H9 (cell line): Measurements from ENCODE around the gene KIAA1671. TPM values are rescaled to one million over a fixed set of nuclear protein-coding genes. Genes with fewer than 3 reads are reported as not detected.

Source experiments
- DNase-seq: peaks from one replicate; pipeline ENCODE4 v3.0.0-alpha.2; 2017
- H2AFZ ChIP-seq: one replicate; pipeline ENCODE4 v1.6.1; 2013; ENCODE audit warnings: mild to moderate bottlenecking, low read length, control low read depth, moderate library complexity
- H2AK5ac ChIP-seq: 2 replicates; pipeline ENCODE4 v1.6.1; 2013; ENCODE audit warnings: low read length, control low read depth, mixed read lengths; ENCODE audit not compliant: insufficient read length
- H2BK120ac ChIP-seq: one replicate; pipeline ENCODE4 v1.6.1; 2013; ENCODE audit warnings: low read depth, mild to moderate bottlenecking, low read length, control low read depth, inconsistent platforms; ENCODE audit not compliant: poor library complexity, severe bottlenecking
- H2BK12ac ChIP-seq: 2 replicates; pipeline ENCODE4 v1.6.1; 2013; ENCODE audit warnings: low read length, control low read depth, mixed read lengths, low read depth; ENCODE audit not compliant: insufficient read length
- H2BK15ac ChIP-seq: 2 replicates; pipeline ENCODE4 v1.6.1; 2013; ENCODE audit warnings: low read depth, low read length, control low read depth
- H2BK20ac ChIP-seq: one replicate; pipeline ENCODE4 v1.6.1; 2013; ENCODE audit warnings: low read depth, mild to moderate bottlenecking, low read length, control low read depth, inconsistent platforms; ENCODE audit not compliant: poor library complexity, severe bottlenecking
- H2BK5ac ChIP-seq: 2 replicates; pipeline ENCODE4 v1.6.1; 2013; ENCODE audit warnings: low read length, control low read depth, mixed read lengths; ENCODE audit not compliant: insufficient read length
- H3K14ac ChIP-seq: 2 replicates; pipeline ENCODE4 v1.6.1; 2013; ENCODE audit warnings: low read length, control low read depth; ENCODE audit not compliant: insufficient read depth
- H3K18ac ChIP-seq: 2 replicates; pipeline ENCODE4 v1.6.1; 2013; ENCODE audit warnings: low read depth, mild to moderate bottlenecking, mixed read lengths, low read length, control low read depth; ENCODE audit not compliant: insufficient read length
- H3K23ac ChIP-seq: 2 replicates; pipeline ENCODE4 v1.6.1; 2013; ENCODE audit warnings: low read length, control low read depth, mixed read lengths, low read depth; ENCODE audit not compliant: insufficient read length
- H3K23me2 ChIP-seq: 2 replicates; pipeline ENCODE4 v1.6.1; 2013; ENCODE audit warnings: low read depth, mild to moderate bottlenecking, mixed read lengths, low read length, control low read depth; ENCODE audit not compliant: insufficient read length, poor library complexity, severe bottlenecking
- H3K27ac ChIP-seq: 2 replicates; pipeline ENCODE4 v1.5.1; 2013; ENCODE audit warnings: low read length, control low read depth, mixed read lengths, low read depth; ENCODE audit not compliant: insufficient read length
- H3K27me3 ChIP-seq: 2 replicates; pipeline ENCODE4 v1.6.1; 2013; ENCODE audit warnings: low read length, control low read depth, inconsistent platforms; ENCODE audit not compliant: insufficient read depth
- H3K4ac ChIP-seq: 2 replicates; pipeline ENCODE4 v1.6.1; 2013; ENCODE audit warnings: low read depth, mild to moderate bottlenecking, control low read depth, inconsistent platforms, low read length, moderate library complexity
- H3K4me1 ChIP-seq: 2 replicates; pipeline ENCODE4 v1.6.1; 2013; ENCODE audit warnings: low read length, control low read depth, inconsistent platforms; ENCODE audit not compliant: insufficient read depth
- H3K4me2 ChIP-seq: 2 replicates; pipeline ENCODE4 v1.6.1; 2013; ENCODE audit warnings: low read length, control low read depth, mixed read lengths; ENCODE audit not compliant: insufficient read length, insufficient read depth
- H3K56ac ChIP-seq: 2 replicates; pipeline ENCODE4 v1.6.1; 2013; ENCODE audit warnings: low read depth, mild to moderate bottlenecking, mixed read lengths, low read length, control low read depth; ENCODE audit not compliant: insufficient read length
- H3K79me1 ChIP-seq: 2 replicates; pipeline ENCODE4 v1.6.1; 2013; ENCODE audit warnings: low read depth, mild to moderate bottlenecking, moderate library complexity, low read length, control low read depth, inconsistent platforms; ENCODE audit not compliant: insufficient read depth, poor library complexity, severe bottlenecking
- H3K79me2 ChIP-seq: 2 replicates; pipeline ENCODE4 v1.6.1; 2013; ENCODE audit warnings: low read length, control low read depth, inconsistent platforms; ENCODE audit not compliant: insufficient read depth
- H3K9ac ChIP-seq: 2 replicates; pipeline ENCODE4 v1.6.1; 2013; ENCODE audit warnings: low read length, control low read depth, mixed read lengths; ENCODE audit not compliant: insufficient read length; ENCODE audit errors: extremely low read depth
- H3K9me3 ChIP-seq: one replicate; pipeline ENCODE4 v1.6.1; 2013; ENCODE audit warnings: low read depth, low read length, inconsistent platforms; ENCODE audit not compliant: control insufficient read depth
- H3T11ph ChIP-seq: one replicate; pipeline ENCODE4 v1.6.1; 2013; ENCODE audit warnings: mild to moderate bottlenecking, low read length, control low read depth, inconsistent platforms
- H4K20me1 ChIP-seq: one replicate; pipeline ENCODE4 v1.6.1; 2013; ENCODE audit not compliant: control insufficient read depth, insufficient read length, insufficient read depth
- H4K5ac ChIP-seq: 2 replicates; pipeline ENCODE4 v1.6.1; 2013; ENCODE audit warnings: low read depth, mild to moderate bottlenecking, mixed read lengths, low read length, control low read depth; ENCODE audit not compliant: insufficient read length
- H4K8ac ChIP-seq: replicated peaks from 2 replicates; pipeline ENCODE4 v1.6.1; 2013; ENCODE audit warnings: low read length, control low read depth, mixed read lengths, low read depth; ENCODE audit not compliant: insufficient read length
- H4K91ac ChIP-seq: 2 replicates; pipeline ENCODE4 v1.6.1; 2013; ENCODE audit warnings: low read depth, mild to moderate bottlenecking, moderate library complexity, mixed read lengths, low read length, control low read depth; ENCODE audit not compliant: insufficient read length
- H3K27ac Mint-ChIP-seq, 3 experiments: 2 replicates in 2 of 3; 3 replicates in 1 of 3; pipeline ENCODE4 v1.8.0; 2020 to 2021; ENCODE audit warnings: mixed read lengths in 3 of 3, mild to moderate bottlenecking in 1 of 3, moderate library complexity in 1 of 3
- H3K27me3 Mint-ChIP-seq: 2 replicates; pipeline ENCODE4 v1.8.0; 2021; ENCODE audit warnings: low read depth, mild to moderate bottlenecking, moderate library complexity, mixed read lengths
- H3K36me3 Mint-ChIP-seq, 3 experiments: 2 replicates in 2 of 3; 3 replicates in 1 of 3; pipeline ENCODE4 v1.8.0; 2020 to 2021; ENCODE audit warnings: low read depth in 3 of 3, mixed read lengths in 3 of 3; ENCODE audit not compliant: insufficient read depth in 1 of 3
- H3K4me1 Mint-ChIP-seq, 2 experiments: 2 replicates each; pipeline ENCODE4 v1.8.0; 2020; ENCODE audit warnings: mixed read lengths in 2 of 2
- H3K4me3 Mint-ChIP-seq, 2 experiments: 2 replicates in 1 of 2; 3 replicates in 1 of 2; pipeline ENCODE4 v1.8.0; 2020 to 2021; ENCODE audit warnings: mild to moderate bottlenecking in 2 of 2, mixed read lengths in 2 of 2, moderate library complexity in 1 of 2
- H3K9me3 Mint-ChIP-seq, 2 experiments: 2 replicates in 1 of 2; 3 replicates in 1 of 2; pipeline ENCODE4 v1.8.0; 2020; ENCODE audit warnings: mild to moderate bottlenecking in 2 of 2, mixed read lengths in 2 of 2, moderate library complexity in 1 of 2
- CTCF ChIP-seq: fragments of 200-600 bp; sonication (generic); conservative IDR thresholded peaks from 3 replicates; pipeline ENCODE4 v1.8.0; 2021; ENCODE audit warnings: antibody characterized with exemption, mild to moderate bottlenecking
- WGBS: extraction: QIAGEN DNeasy Blood & Tissue Kit; methylation state at CpG from one replicate; pipeline ENCODE4 v1.1.7; 2013; ENCODE audit warnings: missing lambda C conversion rate, low lambda C conversion rate, mixed read lengths; ENCODE audit not compliant: insufficient read length; ENCODE audit errors: extremely low coverage; 5-methylcytosine and 5-hydroxymethylcytosine counted together
- total RNA-seq: library from RNA; stranded (reverse); gene quantifications from 2 replicates; pipeline ENCODE4 v1.2.1, GENCODE V29; 2021

The KIAA1671 gene
- total RNA-seq, 1 experiment from 2014 or later = 22.6 TPM

DNA sequence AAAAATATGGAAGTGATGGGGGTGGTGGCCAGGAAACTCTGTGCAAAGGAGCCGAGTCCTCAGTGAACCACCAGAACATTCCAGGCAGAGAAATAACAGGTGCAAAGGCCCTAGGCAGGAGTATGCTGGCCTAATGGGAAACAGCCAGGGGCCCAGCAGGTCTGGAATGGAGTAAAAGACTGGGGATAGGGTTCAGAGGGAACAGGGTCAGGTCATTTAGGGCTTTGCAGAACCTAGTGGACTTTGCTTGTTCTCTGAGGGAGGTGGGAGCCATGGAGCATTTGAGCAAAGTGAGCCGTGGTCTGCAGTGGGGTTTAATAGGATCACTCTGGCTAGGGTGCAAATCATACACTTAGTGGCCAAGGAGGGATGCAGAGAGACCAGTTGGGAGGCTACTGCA, 255.8 kb downstream of the KIAA1671 start:
- H3K9me3 ChIP-seq = no peaks in the 10 kb centered on the region
- H3K27ac ChIP-seq = no peak overlapping the region
- H3K4ac ChIP-seq = no peak overlapping the region
- H2BK15ac ChIP-seq = no peak overlapping the region
- H3K27me3 ChIP-seq = no peaks in the 10 kb centered on the region
- H4K5ac ChIP-seq = no peak overlapping the region
- H3K79me1 ChIP-seq = no peaks in the 10 kb centered on the region
- H3T11ph ChIP-seq = no peak overlapping the region
- peak overlapping the region; percentile 20 for H3K18ac ChIP-seq
- no peaks in the 10 kb centered on the region for H3K23me2 ChIP-seq
- no peak overlapping the region for H2AK5ac ChIP-seq
- no peak overlapping the region for H2BK20ac ChIP-seq
- H4K8ac ChIP-seq = no peak overlapping the region
- no peaks in the 10 kb centered on the region for H4K20me1 ChIP-seq
- H3K4me1 ChIP-seq = no peaks in the 10 kb centered on the region
- Mint-ChIP-seq H3K4me3 (no peak overlapping the region), H3K27ac (no peak overlapping the region), H3K9me3 (peaks cover 4% of the 10 kb centered on the region in 2 experiments; a peak in 4 of 5 replicates), H3K36me3 (peaks cover under 1 to 4% (median 2%) of the 10 kb centered on the region in 3 experiments; a peak in 4 of 7 replicates), H3K4me1 (no peaks in the 10 kb centered on the region; a peak in 1 of 4 replicates), H3K27me3 (peaks cover 4% of the 10 kb centered on the region)
- no peak overlapping the region for H2BK120ac ChIP-seq
- no peak for TF ChIP-seq CTCF
- WGBS = no CpG with 5 or more reads among the region's 2 CpGs
- DNase-seq = no peak
- no peak overlapping the region for H3K23ac ChIP-seq
- no peak overlapping the region for H2BK12ac ChIP-seq
- no peak overlapping the region for H2AFZ ChIP-seq
- H3K56ac ChIP-seq = no peak overlapping the region
- no peak overlapping the region for H2BK5ac ChIP-seq
- H3K79me2 ChIP-seq = no peaks in the 10 kb centered on the region
- no peak overlapping the region for H3K9ac ChIP-seq
- no peak overlapping the region for H4K91ac ChIP-seq
- no peak overlapping the region for H3K14ac ChIP-seq
- no peak overlapping the region for H3K4me2 ChIP-seq
